ENCODE measurements around the gene TMEM120B. TPM values are rescaled to one million over a fixed set of nuclear protein-coding genes. Genes with fewer than 3 reads are reported as not detected.
A peak's percentile ranks its signal among the peaks of the same experiment; 100 is the strongest.

TMEM120B gene
- total RNA-seq, 4 donors from 2014 or later = 1.9 to 19.9 (median 4.5) TPM

DNA sequence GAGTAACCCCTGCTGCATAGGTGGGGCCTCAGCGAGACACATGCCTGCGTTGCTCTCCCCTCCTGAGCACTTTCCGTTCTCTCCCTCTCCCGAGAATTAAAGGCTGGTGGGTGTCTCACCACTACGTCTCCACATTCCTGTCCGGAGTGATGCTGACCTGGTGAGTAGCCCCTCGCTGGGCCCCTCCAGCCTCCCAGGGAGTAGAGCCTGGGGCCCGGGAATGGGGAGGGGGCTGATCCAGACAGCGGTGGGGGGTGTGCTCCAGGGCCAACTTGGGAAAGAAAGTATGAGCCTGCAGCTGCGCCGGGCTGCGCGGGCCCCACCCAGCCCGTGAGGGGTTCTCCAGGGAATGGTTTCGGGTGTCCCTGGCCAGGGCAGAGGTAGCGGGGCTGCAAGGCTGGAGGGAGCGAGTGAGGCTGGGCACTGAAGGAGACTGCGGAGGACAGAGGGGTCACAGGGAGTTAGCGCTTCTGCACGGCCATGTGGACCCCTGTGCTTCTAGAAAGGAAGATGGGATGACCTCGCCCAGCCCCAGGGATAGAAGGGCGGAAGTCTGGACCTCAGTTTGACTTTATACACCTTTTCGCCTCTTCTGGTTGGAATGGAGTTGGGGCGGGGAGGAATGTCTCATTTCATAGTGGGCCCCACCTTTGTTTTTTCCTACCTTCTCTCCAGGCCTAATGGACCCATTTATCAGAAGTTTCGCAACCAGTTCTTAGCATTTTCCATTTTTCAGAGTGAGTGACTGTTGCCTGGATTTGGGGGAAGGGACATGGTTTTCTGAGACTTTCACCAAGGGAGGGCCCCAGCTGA lies 58.5 kb downstream of the TMEM120B start:
- DNase-seq = no peak
- H3K27ac ChIP-seq = no peak overlapping the region
- intact Hi-C loops (cut with DNase I; ENCODE audit: low total_unique reads) (no loop called here), in situ Hi-C loops (cut with MboI; ENCODE audit: low pct_ligation_motif_present in 1 of 4, low pct_unique_long_range_greater_than_20kb in 1 of 4, low sequenced_read_pairs in 3 of 4) (loop anchor here in 2 of 4 donors (5.0 to 10.0 kb wide), 2 partner anchors 66 to 74 kb away; no protein-coding TSS in a partner anchor)
- H3K27me3 ChIP-seq = no peaks in the 10 kb centered on the region
- no peaks in the 10 kb centered on the region for H3K9me3 ChIP-seq
- 89 to 94% methylated on average over 11 to 25 of the region's 25 CpGs for WGBS, 2 donors (ENCODE audit: low coverage in 1 of 2)
- peaks cover 0 to 19% (median 11%) of the 10 kb centered on the region in 4 donors for H3K4me1 ChIP-seq
- H3K36me3 ChIP-seq = no peaks in the 10 kb centered on the region
- TF ChIP-seq POLR2AphosphoS5 (IDR thresholded peaks at IDR 0.05) = no peak
- no peak for TF ChIP-seq EP300 (IDR thresholded peaks at IDR 0.05; ENCODE audit: low read depth)
- TF ChIP-seq POLR2A (IDR thresholded peaks at IDR 0.05) = no peak
- TF ChIP-seq, protein P1, sequence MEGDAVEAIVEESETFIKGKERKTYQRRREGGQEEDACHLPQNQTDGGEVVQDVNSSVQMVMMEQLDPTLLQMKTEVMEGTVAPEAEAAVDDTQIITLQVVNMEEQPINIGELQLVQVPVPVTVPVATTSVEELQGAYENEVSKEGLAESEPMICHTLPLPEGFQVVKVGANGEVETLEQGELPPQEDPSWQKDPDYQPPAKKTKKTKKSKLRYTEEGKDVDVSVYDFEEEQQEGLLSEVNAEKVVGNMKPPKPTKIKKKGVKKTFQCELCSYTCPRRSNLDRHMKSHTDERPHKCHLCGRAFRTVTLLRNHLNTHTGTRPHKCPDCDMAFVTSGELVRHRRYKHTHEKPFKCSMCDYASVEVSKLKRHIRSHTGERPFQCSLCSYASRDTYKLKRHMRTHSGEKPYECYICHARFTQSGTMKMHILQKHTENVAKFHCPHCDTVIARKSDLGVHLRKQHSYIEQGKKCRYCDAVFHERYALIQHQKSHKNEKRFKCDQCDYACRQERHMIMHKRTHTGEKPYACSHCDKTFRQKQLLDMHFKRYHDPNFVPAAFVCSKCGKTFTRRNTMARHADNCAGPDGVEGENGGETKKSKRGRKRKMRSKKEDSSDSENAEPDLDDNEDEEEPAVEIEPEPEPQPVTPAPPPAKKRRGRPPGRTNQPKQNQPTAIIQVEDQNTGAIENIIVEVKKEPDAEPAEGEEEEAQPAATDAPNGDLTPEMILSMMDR (IDR thresholded peaks at IDR 0.05) = no peak
- no peak overlapping the region for H3K4me3 ChIP-seq

DNA sequence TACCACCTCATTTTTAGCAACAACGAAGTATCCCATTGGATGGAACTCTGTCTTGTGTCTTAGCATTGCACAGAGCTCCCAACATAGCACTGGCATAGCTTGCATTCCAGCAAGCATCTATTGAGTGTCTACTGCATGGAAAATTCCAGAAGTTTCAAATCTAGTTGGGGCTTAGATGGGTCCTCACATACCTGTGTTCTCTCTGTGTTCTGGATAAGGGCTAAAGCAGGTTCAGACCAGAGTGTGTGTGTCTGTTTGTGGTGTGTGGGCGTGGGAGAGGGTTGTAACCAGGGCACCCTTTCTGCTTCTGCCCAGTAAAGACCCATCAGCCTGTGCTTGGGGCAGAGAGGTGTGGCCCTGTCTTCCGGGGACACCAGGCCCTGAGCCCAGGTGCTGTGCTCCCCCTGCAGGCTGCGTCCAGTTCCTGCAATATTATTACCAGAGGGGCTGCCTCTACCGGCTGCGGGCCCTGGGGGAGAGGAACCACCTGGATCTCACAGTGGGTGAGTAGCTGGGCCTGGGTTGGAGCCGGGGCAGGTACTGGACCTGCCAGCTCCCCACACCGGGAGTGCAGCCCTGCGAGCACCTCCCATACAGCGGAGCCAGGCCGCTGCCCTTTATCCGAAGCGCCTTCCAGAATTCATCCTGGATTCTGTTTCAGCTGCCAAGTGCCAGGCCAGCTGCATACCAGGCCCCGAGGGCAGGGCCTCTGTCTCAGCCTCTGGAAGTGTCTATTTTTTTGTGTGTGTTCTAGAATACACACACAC lies 60.6 kb downstream of the TMEM120B start:
- in situ Hi-C loops (cut with MboI; ENCODE audit: low pct_ligation_motif_present in 1 of 4, low pct_unique_long_range_greater_than_20kb in 1 of 4, low sequenced_read_pairs in 3 of 4) (loop anchor here in 2 of 4 donors (5.0 to 10.0 kb wide), 2 partner anchors 68 to 76 kb away; no protein-coding TSS in a partner anchor), intact Hi-C loops (cut with DNase I; ENCODE audit: low total_unique reads) (loop anchor here (2.0 kb wide), 1 partner anchor 76 kb away; no protein-coding TSS in a partner anchor)
- Histone ChIP-seq H3K27ac (peak overlapping the region in 2 of 4 donors; percentile 3 to 7), H3K4me1 (peaks cover 3 to 19% (median 8%) of the 10 kb centered on the region in 4 donors), H3K9me3 (no peaks in the 10 kb centered on the region), H3K4me3 (no peak overlapping the region), H3K36me3 (no peaks in the 10 kb centered on the region), H3K27me3 (no peaks in the 10 kb centered on the region)
- 44% methylated on average over 11 of the region's 14 CpGs; no CpG with 5 or more reads in 1 of the 2 donors for WGBS, 2 donors (ENCODE audit: low coverage in 1 of 2)
- TF ChIP-seq, protein P1 (IDR thresholded peaks at IDR 0.05) = peak; percentile 83 to 92 (median 86)
- TF ChIP-seq POLR2AphosphoS5 (IDR thresholded peaks at IDR 0.05) = no peak
- DNase-seq = peak; percentile 84

DNA sequence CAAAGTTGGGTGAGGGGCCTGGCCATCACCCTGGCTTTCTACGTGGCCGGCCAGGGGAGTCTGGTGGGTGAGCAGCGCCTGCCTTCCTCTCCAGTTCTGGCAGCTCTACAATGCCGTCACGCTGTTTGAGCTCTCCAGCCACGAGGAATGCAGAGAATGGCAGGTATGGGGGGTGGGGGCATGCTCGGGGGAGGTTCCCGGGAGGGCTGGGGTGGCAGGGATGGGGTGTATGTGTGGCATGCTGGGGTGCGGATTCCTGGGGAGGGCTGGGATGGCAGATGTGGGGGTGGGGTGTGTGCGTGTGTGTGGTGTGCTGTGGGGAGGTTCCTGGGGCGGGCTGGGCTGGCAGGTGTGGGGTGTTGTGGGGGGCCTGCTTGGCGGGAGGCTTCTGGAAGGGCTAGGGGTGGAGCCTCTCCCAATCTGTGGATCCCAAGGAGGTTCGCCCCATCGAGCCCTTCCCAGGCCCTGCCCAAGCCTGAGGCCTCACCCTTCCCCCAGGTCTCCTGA lies 62.5 kb downstream of the TMEM120B start:
- H3K27ac ChIP-seq = no peak overlapping the region
- no peaks in the 10 kb centered on the region for H3K36me3 ChIP-seq
- intact Hi-C loops (cut with DNase I; ENCODE audit: low total_unique reads) = no loop called here
- H3K9me3 ChIP-seq = no peaks in the 10 kb centered on the region
- TF ChIP-seq POLR2A (IDR thresholded peaks at IDR 0.05) (no peak), EP300 (IDR thresholded peaks at IDR 0.05; ENCODE audit: low read depth) (no peak), POLR2AphosphoS5 (IDR thresholded peaks at IDR 0.05) (no peak)
- TF ChIP-seq, protein P1 (IDR thresholded peaks at IDR 0.05) = no peak
- H3K4me3 ChIP-seq = no peak overlapping the region
- DNase-seq = no peak
- in situ Hi-C loops (cut with MboI; ENCODE audit: low pct_ligation_motif_present in 1 of 4, low pct_unique_long_range_greater_than_20kb in 1 of 4, low sequenced_read_pairs in 3 of 4) = loop anchor here in 2 of 4 donors (5.0 to 10.0 kb wide), 2 partner anchors 70 to 78 kb away; no protein-coding TSS in a partner anchor
- WGBS, 2 donors (ENCODE audit: low coverage in 1 of 2) = 92% methylated on average over 14 of the region's 14 CpGs; no CpG with 5 or more reads in 1 of the 2 donors
- no peaks in the 10 kb centered on the region for H3K27me3 ChIP-seq
- peaks cover 3 to 15% (median 5%) of the 10 kb centered on the region in 4 donors for H3K4me1 ChIP-seq

DNA sequence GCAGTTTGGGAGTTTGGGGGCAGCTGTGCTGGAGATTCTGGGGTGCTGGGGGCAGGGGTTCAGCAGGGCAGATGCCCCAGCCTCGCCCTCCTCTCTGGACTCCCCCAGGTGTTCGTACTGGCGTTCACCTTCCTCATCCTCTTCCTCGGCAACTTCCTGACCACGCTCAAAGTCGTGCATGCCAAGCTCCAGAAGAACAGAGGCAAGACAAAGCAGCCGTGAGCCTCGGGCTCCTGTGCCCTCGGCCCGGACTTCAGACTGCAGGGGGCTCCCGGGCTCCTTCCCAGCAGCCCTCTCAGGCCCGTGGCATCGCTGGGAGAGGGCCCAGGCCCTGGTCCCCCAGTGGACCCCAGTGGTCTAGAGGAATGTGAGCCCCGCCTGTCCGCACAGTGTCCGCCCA lies 62.9 kb downstream of the TMEM120B start:
- Histone ChIP-seq H3K36me3 (no peaks in the 10 kb centered on the region), H3K27me3 (no peaks in the 10 kb centered on the region), H3K27ac (no peak overlapping the region), H3K4me1 (peaks cover 3 to 15% (median 5%) of the 10 kb centered on the region in 4 donors), H3K4me3 (no peak overlapping the region), H3K9me3 (no peaks in the 10 kb centered on the region)
- intact Hi-C loops (cut with DNase I; ENCODE audit: low total_unique reads) (no loop called here), in situ Hi-C loops (cut with MboI; ENCODE audit: low pct_ligation_motif_present in 1 of 4, low pct_unique_long_range_greater_than_20kb in 1 of 4, low sequenced_read_pairs in 3 of 4) (loop anchor here in 1 of 4 donors (10.0 kb wide), 1 partner anchor 71 kb away; no protein-coding TSS in a partner anchor)
- TF ChIP-seq EP300 (IDR thresholded peaks at IDR 0.05; ENCODE audit: low read depth) (no peak), POLR2A (IDR thresholded peaks at IDR 0.05) (no peak), POLR2AphosphoS5 (IDR thresholded peaks at IDR 0.05) (no peak)
- TF ChIP-seq, protein P1 (IDR thresholded peaks at IDR 0.05) = no peak
- WGBS, 2 donors (ENCODE audit: low coverage in 1 of 2) = 82% methylated on average over 16 of the region's 16 CpGs; no CpG with 5 or more reads in 1 of the 2 donors
- no peak for DNase-seq

Data from transverse colon (tissue), 4 donors.